Stimulated activated CD8-positive, alpha-beta memory T cell treated with anti-CD3 and anti-CD28 coated beads, Interleukin-4, amount 100 ng/mL, for 24 hours (primary cell): ENCODE data around the gene POLR3E.
"Not testable (repeated sequence)": the region's sequence is repeated elsewhere in the genome, so short reads cannot be mapped to it uniquely, and the experiment has no call there.

Experiments
- DNase-seq: peaks from one replicate; pipeline ENCODE4 v3.0.0-alpha.2; 2020; ENCODE audit warnings: low read depth

Gene POLR3E

DNA sequence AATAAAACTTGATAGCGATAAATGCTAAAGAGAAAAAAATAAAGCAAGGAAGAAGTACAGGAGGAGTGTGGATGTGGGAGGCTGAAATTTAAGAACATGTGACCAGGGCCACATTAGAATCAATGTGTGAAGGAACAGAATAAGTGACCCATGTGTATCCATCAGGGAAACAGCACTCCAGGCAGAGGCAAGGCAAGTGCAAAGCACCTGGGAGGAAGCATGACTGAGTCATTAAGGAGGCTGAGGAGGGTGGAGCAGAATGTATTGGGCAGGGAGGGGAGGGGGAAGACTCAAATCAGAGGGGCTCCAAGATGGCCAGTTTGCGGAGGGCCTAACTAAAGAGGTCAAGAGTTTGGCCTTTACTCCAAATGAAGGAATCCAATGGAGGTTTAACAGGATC lies 69.2 kb downstream of the POLR3E start:
- no peak for DNase-seq

DNA sequence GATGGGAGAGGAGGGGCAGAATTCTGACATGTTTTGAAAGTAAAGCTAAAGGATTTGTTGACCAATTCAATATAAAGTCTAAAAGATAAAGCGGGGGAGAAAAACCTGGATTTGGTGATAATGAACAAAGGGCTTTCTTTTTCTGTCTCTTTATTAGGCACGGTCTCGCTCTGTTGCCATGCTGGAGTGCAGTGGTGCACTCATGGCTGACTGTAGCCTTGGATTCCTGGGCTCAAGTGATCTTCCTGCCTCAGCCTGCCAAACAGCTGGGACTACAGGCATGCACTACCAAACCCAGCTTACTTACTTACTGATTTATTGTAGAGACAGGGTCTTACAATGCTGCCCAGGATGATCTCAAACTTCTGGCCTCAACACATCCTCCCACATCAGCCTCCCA lies 69.7 kb downstream of the POLR3E start:
- DNase-seq: no peak

DNA sequence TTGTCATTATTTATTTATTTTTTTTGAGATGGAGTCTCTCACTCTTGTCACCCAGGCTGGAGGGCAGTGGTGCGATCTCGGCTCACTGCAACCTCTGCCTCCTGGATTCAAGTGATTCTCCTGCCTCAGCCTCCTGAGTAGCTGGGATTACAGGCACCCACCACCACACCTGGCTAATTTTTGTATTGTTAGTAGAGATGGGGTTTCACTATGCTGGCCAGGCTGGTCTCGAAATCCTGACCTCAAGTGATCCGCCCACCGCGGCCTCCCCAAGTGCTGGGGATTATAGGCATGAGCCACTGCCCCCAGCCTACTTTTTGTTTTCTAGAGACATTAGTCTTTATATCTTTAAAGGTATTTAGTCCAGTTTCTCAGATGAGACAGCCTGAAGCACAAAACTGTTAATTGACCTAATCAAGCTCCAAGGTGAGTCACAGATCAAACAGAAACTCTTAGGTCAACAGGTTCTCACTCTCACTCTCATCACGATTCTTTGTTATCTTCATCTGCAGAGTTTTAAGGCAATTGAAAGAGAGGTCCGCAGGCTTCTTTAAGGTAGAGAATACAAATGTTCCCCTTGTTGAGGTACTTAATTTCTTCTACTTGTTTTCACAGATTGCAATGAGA lies 71.1 kb downstream of the POLR3E start:
- DNase-seq: not testable (repeated sequence)

DNA sequence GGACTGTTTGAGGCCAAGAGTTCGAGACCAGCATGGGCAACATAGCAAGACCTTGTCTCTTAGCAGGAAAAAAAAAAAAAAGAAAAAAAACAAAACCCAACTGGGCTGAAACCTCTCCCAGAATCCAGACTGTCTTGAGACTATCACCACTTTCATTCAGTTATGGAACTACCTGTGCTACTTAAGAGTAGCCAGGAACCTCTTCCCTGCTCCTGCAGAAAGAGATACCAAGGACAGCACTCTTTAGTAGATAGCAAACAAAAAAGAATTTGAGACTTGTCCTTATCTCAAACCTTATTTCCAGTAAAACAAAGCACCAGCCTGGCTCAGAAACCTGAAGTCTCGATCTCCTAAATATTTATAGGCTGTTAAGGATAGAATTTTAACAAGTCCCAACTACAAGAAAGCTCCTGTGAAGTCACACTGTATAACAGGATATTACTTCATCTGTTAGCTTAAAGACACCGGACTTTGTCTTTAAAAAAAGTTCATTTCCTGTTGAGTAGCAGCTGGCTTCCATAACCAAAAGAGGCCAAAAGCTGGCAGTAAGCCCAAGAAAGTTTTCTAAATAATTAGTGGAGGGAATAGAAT lies 72.1 kb downstream of the POLR3E start:
- DNase-seq: no peak

DNA sequence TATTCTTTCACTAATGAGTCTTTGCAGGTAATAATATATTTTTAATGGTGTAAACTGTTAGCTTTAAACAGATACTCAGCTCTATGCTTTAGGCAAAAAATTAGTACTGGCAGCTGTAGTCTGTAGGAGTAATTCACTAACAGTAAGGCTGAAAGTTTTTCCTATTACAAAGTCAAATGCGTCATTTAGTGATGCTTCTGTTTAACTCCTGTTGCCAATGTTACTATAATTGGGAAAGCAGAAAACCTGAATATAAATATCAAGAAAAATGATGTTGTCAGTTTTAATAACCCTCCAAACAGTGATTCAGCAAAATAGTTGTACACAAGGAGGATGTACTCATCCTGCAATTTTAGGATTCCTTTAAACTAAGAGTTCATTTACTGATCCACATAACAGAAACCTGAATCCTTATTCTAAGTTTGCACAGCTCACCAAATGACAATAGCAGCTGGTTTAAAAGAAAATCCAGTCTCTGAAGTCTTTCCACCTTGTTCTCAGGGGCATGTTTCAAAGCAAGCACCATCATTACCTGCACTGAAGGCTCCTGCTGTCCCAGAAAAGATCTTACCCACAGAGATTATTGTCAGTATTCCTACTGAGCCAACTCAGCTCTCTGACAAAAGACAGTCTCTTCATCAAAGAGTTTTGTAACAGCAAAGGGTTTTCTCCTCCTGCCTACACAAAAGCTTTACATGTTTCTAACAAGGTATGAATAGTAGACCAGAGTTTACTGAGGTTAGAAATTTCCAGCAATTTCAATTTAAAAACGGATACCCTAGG lies 73.0 kb downstream of the POLR3E start:
- DNase-seq: no peak

DNA sequence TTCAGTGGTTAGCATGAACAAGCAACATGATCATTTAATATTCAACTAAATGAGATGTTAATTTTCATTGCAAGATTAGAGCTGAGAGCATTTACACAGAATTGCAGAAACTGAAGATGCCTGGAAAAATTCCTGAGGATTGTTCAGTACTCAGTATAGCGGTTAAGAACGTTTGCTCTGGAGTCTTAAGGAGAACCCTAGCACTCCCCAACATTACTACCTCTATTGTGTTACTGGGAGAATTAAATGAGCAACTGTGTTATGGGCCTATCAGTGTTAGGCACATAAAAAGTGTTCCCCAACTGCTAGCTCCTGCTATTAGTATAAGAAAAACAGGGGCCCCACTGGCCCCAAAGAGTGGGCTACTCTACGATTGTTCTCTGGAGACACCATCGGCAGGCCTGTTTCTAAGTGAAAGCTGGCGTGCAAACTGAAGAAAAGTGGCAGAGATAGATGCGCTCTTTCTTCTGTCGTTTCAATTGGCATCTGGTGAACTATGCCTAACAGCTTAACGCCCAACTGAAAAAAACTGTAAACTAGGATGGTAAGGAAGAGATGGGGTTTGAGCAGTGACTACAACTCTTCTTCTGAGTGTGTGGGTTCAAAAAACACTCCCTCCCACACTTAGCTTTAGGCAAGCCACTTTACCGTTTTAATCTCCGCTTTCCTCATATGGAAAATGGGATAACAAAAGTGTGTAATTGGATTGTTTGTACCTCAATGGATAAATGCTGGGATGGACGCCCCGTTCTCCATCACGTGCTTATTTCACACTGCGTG lies 75.9 kb downstream of the POLR3E start:
- DNase-seq: no peak

DNA sequence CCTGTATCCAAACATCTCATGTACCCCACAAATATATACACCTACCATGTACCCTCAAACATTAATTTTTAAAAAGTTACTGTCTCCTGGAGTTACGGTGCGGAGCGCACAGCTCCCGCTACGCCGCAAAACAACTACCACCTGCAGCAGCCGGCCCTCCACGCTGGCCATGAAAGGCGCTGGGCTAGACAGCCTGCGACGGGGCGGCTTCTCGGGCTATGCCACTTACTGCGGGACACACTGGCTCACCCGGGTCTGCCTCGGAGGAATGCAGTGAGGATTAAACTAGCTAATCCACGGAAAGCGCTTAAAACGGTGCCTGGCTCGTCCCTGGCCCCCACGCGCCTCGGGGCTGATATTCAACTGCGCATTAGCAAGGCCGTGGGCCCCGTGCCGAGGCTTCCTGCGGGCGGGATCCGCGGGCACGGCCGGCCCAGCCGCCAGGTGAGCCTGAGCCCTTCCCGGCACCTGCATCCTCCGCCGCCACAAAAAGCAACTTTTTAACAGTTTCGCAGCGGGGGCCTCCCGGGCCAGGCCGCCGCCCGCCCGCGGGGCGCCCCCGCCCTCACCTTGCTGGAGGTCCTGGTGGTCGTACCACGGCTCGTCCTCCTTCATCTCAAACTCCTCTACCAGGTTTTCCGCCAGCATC lies 76.6 kb downstream of the POLR3E start:
- peak; percentile 15 for DNase-seq

DNA sequence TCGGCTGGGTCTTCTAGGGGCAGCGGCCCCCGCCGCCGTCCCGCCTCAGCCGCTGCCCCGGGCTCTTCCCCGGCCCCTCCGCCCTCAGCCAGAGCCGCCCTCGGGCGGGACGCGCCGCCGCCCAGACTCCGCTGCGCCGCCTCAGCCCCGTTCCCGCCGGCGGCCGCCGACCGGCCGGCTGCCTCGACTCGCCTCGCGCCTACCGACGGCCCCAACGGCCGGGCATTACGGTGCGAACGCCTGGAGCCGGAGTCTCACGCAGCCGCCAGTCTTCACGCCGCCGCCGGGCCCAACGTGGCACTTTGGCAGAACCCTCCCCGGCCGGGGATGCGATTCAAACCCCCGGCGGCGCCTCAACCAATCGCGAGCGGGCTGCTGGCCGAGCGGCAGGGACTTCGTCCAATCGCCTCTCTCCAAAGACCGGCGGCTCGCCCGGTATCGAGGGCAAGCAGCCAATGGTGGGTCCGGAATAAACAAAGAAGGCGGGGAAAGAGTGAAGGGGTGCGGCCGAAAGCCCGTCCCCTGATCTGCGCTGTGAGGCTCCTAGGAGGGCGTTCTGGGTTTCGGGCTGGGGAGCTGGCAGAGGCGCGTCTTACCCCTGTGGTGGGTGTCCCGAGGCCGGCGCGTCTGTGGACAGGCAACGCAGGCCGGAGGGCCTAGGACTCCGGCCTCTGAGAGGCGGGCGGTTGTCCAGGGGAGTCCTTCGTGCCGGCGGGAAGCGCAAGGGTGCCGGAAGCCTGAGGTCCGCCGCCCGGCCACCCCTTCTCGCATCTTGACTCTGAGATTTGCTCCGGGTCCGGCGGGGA lies 77.3 kb downstream of the POLR3E start, which contains the start of gene CDR2:
Gene CDR2, minus strand, starts transcription at position 309 of the 806 bp plus-strand sequence. CDS start 310 bp downstream, outside the sequence.
- DNase-seq: peak; percentile 95

DNA sequence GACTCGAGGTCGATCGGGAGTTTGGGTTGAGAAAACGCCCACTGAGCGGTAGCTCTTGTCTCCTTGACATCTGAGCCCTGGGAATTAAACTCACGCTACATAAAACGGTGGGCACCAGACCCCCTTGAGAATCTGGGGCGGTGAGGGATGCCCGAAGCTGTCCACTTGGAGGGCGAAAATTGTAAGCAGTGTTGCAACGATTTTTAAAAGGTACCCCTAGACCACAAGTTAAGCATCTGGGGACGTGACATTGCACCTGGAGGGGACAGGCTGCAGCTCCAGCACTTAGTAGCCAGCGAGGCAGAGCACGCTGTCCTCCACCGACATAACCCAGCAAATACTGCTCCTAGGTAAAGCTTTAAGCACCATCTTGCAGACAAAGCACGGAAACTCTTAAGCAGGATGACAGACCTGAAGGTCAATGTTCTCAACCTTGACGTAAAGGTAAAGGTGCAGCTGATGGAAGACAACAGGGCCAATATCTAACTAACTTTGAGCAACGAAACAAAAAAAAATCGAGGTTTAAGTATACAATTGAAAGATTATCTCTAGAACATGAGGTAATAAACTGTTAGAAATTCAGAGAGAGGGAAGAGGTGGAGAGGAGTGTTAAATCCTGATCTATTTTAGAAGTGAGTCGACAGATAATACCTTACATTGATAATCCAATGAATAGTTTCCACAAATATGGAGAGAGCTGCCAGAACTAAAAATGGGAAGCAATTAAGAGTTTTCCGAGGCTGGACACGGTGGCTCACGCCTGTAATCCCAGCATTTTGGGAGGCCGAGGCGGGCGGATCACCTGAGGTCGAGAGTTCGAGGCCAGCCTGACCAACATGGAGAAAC lies 78.1 kb downstream of the POLR3E start:
- no peak for DNase-seq

DNA sequence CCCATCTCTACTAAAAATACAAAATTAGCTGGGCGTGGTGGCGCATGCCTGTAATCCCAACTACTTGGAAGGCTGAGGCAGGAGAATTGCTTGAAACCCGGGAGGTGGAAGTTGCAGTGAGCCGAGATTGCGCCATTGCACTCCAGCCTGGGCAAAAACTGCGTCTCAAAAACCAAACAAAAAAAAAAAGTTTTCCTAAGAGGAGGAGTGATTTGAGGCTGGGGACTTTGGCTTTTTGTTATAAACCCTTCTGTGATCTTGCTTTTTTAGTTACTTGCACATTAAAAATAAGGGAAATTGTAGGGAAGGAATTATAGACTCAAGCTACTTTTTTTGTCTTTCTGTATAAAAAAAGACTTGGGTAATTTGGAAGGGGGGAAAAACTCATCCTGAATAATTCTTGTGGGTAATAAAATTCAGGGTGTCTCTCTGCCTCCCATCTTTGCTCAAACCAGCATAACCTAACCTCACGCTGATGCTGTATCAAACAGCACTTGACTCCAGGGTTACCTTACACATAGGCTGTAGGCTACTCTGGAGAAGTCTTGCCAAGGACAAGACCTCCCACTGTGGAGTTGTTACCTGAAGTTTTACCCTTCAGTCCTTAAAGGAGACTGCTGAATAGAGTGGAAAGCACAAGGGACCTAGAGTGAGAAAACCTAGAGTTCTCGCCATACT lies 78.9 kb downstream of the POLR3E start:
- no peak for DNase-seq

DNA sequence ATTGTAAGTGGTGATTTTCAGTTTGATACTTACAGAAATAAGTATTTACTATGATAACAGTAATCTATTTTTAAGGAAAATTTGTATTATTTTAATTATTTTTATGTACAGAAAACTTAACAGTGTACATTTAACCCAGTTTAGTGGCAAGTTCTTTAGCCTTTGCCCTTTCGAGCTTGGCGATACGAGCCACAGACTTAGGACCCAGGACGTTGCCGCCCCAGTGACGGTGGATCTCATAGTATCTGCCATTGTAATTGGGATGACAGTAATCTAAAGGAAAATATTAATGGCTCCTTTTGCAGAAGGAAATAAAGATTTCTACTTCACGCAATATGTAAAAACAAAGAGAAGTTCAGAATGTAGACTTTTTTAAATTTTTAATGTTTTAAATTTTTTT lies 82.4 kb downstream of the POLR3E start:
- DNase-seq: no peak

DNA sequence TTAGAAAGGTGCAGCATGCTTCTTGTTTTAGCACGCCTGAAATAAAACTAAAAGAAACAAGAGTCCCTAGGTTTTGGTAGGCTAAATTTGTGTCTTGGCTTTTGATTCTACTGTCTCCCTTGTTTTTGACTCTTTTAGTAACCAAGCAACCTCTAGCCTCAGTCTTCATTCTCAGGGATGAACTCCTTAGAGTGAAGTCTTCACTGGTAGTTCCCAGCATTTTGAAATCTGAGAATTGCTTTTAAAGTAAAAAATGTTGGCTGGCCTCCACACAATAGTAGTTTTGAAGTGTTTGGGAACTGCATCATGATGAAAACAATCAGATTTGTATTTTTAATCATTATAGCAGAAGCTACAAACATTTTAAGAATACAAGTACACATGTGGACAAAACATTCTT lies 83.3 kb downstream of the POLR3E start:
- no peak for DNase-seq

DNA sequence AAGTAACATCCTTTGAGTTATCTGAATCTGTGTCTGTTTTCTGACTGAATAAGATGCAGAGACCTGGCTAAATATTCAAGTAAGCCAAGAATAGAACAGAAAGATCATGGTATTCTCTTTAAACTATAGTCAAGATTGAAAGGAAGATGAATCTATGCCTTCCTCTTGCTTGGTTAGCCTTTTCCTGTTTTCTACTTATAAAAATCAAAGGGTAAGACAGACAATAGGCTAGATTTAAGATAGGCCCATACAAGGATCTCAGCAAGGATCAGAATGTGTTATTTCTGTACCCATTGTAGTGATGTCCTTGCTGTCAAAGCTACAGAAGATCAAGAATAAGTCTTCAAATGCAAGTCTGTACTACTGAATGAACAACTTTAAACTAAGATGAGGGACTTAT lies 84.2 kb downstream of the POLR3E start:
- no peak for DNase-seq

DNA sequence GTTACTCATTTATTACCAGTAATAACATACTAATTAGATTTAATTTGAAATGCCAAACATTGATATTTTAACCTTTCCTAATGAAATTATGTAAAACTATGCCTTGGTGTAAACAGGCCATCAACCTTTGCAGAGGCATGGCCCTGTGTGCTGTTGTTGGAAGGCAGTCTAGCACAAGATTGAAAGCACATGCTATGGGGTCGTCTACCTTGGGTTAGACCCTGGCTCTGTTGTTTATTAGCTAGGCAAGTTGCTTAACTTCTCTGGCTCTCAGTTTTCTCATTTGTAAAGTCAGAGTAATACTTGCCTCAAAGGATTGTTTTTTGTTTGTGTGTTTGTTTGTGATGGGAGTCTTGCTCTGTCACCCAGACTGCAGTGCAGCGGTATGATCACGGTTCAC lies 86.6 kb downstream of the POLR3E start:
- DNase-seq: no peak
